Stomach (tissue), 9 donors: ENCODE results near the gene ZSCAN21. TPM values are rescaled to one million over a fixed set of nuclear protein-coding genes. Genes with fewer than 3 reads are reported as not detected.
A peak's percentile ranks its signal among the peaks of the same experiment; 100 is the strongest.

Experiments used
- DNase-seq, 2 donors: peaks; one replicate each; pipeline versions ENCODE4 v3.0.0 to v3.0.0-alpha.2; 2013 to 2019
- H3K27ac ChIP-seq, 5 donors: fragments of 200-600 bp in 4 of 5; sonication (generic) in 4 of 5; one replicate each; pipeline ENCODE4 v1.5.1; 2013 to 2019; ENCODE audit warnings: mild to moderate bottlenecking in 1 of 5, moderate library complexity in 1 of 5
- H3K27me3 ChIP-seq, 3 donors: fragments of 200-600 bp; sonication (generic); one replicate each; pipeline ENCODE4 v1.5.1; 2017 to 2019; ENCODE audit warnings: mixed run types in 1 of 3
- H3K36me3 ChIP-seq, 4 donors: fragments of 200-600 bp; sonication (generic); 1 replicate in 3 of 4; 2 replicates in 1 of 4; pipeline ENCODE4 v1.5.1; 2016 to 2019
- H3K4me1 ChIP-seq, 4 donors: fragments of 200-600 bp; sonication (generic); one replicate each; pipeline ENCODE4 v1.5.1; 2016 to 2019
- H3K4me3 ChIP-seq, 4 donors: fragments of 200-600 bp; sonication (generic) in 3 of 4; one replicate each; pipeline ENCODE4 v1.5.1; 2016 to 2019; ENCODE audit warnings: mild to moderate bottlenecking in 1 of 4
- H3K9me3 ChIP-seq, 4 donors: fragments of 200-600 bp; sonication (generic); one replicate each; pipeline ENCODE4 v1.5.1; 2016 to 2019
- CTCF ChIP-seq, 7 experiments: fragments of 450-650 bp in 4 of 7; fragments of 200-600 bp in 3 of 7; sonication (generic) in 3 of 7; IDR thresholded peaks; one replicate each; pipeline ENCODE4 v1.5.1; 2016 to 2019; ENCODE audit warnings: antibody characterized with exemption in 7 of 7, control low read depth in 2 of 7, mild to moderate bottlenecking in 1 of 7
- EP300 ChIP-seq: sonication (generic); formaldehyde crosslinking; IDR thresholded peaks from one replicate; pipeline ENCODE4 v1.6.1; 2017; ENCODE audit warnings: antibody characterized with exemption
- POLR2A ChIP-seq, 4 donors: fragments of 450-650 bp; IDR thresholded peaks; one replicate each; pipeline ENCODE4 v1.6.1; 2016; ENCODE audit warnings: antibody characterized with exemption in 4 of 4, control low read depth in 2 of 4, mild to moderate bottlenecking in 1 of 4, moderate library complexity in 1 of 4
- POLR2AphosphoS5 ChIP-seq, 3 donors: sonication (generic); formaldehyde crosslinking; IDR thresholded peaks; one replicate each; pipeline ENCODE4 v1.6.1; 2016; ENCODE audit warnings: antibody characterized with exemption in 3 of 3
- whole genome bisulfite sequencing, 5 donors: extraction: QIAGEN DNeasy Blood & Tissue Kit in 3 of 5; methylation state at CpG; one replicate each; pipeline versions ENCODE4 v1.1.5 to v1.1.7; 2013 to 2018; 5-methylcytosine and 5-hydroxymethylcytosine counted together
- intact Hi-C: fragments of 100-400 bp; cut with DNase I; formaldehyde crosslinking; loops from one replicate; pipeline ENCODE4 v1.15.1; 2023; ENCODE audit warnings: low total_unique reads
- polyA plus RNA-seq, 3 donors: library from polyadenylated mRNA; stranded (reverse); fragments of 200-250 nt; gene quantifications; one replicate each; pipeline ENCODE4 v1.2.3, GENCODE V29; 2013
- total RNA-seq, 5 donors: library from RNA; depleted of rRNA; stranded (reverse); fragments of >200 nt; gene quantifications; one replicate each; pipeline versions ENCODE4 v1.1.0 to v1.2.3, GENCODE V29; 2014 to 2016
- donor health status: healthy with polysubstance abuse.
- donor health status: Bipolar disorder and iron deficiency.
- donor health status: healthy.

ZSCAN21 gene
- total and polyA plus RNA-seq, 8 donors = 5.4 to 48.4 (median 8.9) TPM

DNA sequence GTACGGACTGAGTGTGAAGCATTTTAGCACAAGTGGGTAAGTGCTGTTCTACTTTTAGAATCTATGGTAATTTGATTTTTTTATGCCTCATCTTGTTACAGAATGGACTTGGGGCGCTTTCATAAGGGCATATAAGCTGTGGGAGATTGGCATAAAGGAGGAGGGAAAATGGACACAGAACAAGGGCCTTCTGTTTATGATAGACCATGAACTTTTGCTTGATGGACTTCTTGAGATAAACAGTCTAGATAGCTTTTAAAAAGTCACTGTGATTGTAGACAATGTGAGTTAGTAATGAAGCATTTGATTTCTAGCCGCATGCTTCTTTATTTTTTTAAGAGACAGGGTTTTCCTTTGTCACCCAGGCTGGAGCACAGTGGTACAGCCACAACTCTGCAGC lies 2.0 kb downstream of the ZSCAN21 start:
- TF ChIP-seq CTCF (IDR thresholded peaks at IDR 0.05) (no peak), POLR2A (IDR thresholded peaks at IDR 0.05) (no peak), POLR2AphosphoS5 (IDR thresholded peaks at IDR 0.05) (no peak), EP300 (no peak)
- intact Hi-C loops = loop anchor here (10.0 kb wide), 2 partner anchors 57 to 137 kb away; partner anchors contain the start of gene TRIM4

DNA sequence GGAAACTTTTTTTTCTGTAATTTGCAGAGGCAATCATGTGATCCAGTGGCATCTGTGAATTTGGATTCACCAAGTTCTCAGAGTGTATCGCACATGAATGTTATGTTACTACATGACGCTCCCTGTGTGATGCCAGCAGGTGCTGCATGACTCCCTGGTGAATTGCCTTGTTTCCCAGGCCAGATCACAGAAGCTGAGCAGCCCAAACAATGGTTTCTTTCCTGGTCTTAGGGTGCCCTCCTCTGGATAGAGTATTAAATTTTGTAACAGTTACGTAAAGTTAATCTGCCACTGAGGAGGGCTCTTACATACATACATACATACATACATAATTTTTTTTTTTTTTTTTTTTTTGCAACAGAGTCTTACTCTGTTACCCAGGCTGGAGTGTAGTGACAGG lies 3.6 kb downstream of the ZSCAN21 start:
- peak; percentile 50 to 89 for DNase-seq
- Histone ChIP-seq H3K4me1 (peaks cover 6 to 35% (median 23%) of the 10 kb centered on the region in 4 donors), H3K9me3 (no peaks in the 10 kb centered on the region), H3K27ac (no peak overlapping the region), H3K36me3 (peaks cover 15 to 30% (median 20%) of the 10 kb centered on the region in 4 donors), H3K27me3 (no peaks in the 10 kb centered on the region), H3K4me3 (no peak overlapping the region)
- 16 to 31% (median 28%) methylated on average over 3 of the region's 3 CpGs for WGBS, 5 donors
- peak in 3 of 7 experiments; percentile 5 to 65 (median 32) for TF ChIP-seq CTCF (IDR thresholded peaks at IDR 0.05)
- peak in 1 of 3 donors; percentile 63 for TF ChIP-seq POLR2AphosphoS5 (IDR thresholded peaks at IDR 0.05)
- TF ChIP-seq POLR2A (IDR thresholded peaks at IDR 0.05) = no peak
- no peak for TF ChIP-seq EP300
- intact Hi-C loops = loop anchor here (10.0 kb wide), 2 partner anchors 58 to 138 kb away; partner anchors contain the start of gene TRIM4

More for the DNA sequence above, 2.0 kb downstream of the ZSCAN21 start:
- Histone ChIP-seq H3K27me3 (no peaks in the 10 kb centered on the region), H3K4me1 (peaks cover 6 to 35% (median 23%) of the 10 kb centered on the region in 4 donors), H3K36me3 (peaks cover 0 to 14% (median 4%) of the 10 kb centered on the region in 4 donors), H3K4me3 (no peak overlapping the region), H3K27ac (peak overlapping the region in 1 of 5 donors; percentile 38), H3K9me3 (no peaks in the 10 kb centered on the region)
- DNase-seq = no peak
- WGBS, 5 donors = 69 to 80% (median 75%) methylated on average over 3 of the region's 3 CpGs

DNA sequence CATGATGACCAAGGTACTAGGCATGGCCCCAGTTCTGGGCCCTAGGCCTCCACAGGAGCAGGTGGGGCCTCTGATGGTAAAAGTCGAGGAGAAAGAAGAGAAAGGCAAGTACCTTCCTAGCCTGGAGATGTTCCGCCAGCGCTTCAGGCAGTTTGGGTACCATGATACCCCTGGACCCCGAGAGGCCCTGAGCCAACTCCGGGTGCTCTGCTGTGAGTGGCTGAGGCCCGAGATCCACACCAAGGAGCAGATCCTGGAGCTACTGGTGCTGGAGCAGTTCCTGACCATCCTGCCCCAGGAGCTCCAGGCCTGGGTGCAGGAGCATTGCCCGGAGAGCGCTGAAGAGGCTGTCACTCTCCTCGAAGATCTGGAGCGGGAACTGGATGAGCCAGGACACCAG lies 7.4 kb downstream of the ZSCAN21 start:
- intact Hi-C loops = loop anchor here (10.0 kb wide), 2 partner anchors 62 to 142 kb away; partner anchors contain the start of gene TRIM4
- TF ChIP-seq EP300 (no peak), CTCF (IDR thresholded peaks at IDR 0.05) (no peak), POLR2AphosphoS5 (IDR thresholded peaks at IDR 0.05) (no peak), POLR2A (IDR thresholded peaks at IDR 0.05) (no peak)
- Histone ChIP-seq H3K27me3 (no peaks in the 10 kb centered on the region), H3K9me3 (no peaks in the 10 kb centered on the region), H3K27ac (no peak overlapping the region), H3K36me3 (peaks cover 40 to 65% (median 58%) of the 10 kb centered on the region in 4 donors), H3K4me3 (no peak overlapping the region), H3K4me1 (peaks cover 0 to 19% (median 2%) of the 10 kb centered on the region in 4 donors)
- no peak for DNase-seq
- 91 to 98% (median 93%) methylated on average over 6 to 10 of the region's 10 CpGs for WGBS, 5 donors

DNA sequence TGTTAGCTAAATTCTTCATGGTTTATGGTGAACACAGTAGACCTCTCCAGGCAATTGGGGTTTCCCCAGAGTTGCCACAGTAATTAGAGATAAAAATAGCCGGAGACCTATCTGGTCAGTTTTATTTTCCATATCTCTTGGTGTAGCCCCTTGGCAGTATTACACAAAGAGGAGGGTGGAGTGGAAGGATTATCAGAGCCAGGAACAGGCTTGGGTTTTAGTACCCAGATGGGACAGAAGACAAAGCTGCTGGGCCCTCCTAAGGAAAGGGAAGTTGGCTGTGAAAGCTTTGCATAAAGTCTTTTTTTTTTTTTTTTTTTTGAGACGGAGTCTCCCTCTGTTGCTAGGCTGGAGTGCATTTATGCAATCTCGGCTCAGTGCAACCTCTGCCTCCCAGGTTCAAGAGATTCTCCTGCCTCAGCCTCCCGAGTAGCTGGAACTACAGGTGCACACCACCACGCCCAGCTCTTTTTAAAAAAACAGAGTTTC lies 9.7 kb downstream of the ZSCAN21 start:
- H3K9me3 ChIP-seq = no peaks in the 10 kb centered on the region
- WGBS, 5 donors = 74 to 83% (median 79%) methylated on average over 5 of the region's 5 CpGs
- H3K4me1 ChIP-seq = no peaks in the 10 kb centered on the region
- TF ChIP-seq POLR2A (IDR thresholded peaks at IDR 0.05) (no peak), CTCF (IDR thresholded peaks at IDR 0.05) (no peak), EP300 (no peak), POLR2AphosphoS5 (IDR thresholded peaks at IDR 0.05) (no peak)
- intact Hi-C loops = loop anchor here (10.0 kb wide), 2 partner anchors 64 to 144 kb away; partner anchors contain the start of gene TRIM4
- H3K36me3 ChIP-seq = peaks cover 55 to 82% (median 81%) of the 10 kb centered on the region in 4 donors
- no peaks in the 10 kb centered on the region for H3K27me3 ChIP-seq
- DNase-seq = no peak
- H3K27ac ChIP-seq = no peak overlapping the region
- H3K4me3 ChIP-seq = no peak overlapping the region
